HG03457 (cell line): ENCODE data around the gene TNIK.

ENCODE experiments used
- ATAC-seq: cut with Tn5 transposase; IDR thresholded peaks from one replicate; pipeline ENCODE4 v1.9.1; 2021; ENCODE audit warnings: moderate number of reproducible peaks; ENCODE audit not compliant: unreplicated experiment

TNIK gene

DNA sequence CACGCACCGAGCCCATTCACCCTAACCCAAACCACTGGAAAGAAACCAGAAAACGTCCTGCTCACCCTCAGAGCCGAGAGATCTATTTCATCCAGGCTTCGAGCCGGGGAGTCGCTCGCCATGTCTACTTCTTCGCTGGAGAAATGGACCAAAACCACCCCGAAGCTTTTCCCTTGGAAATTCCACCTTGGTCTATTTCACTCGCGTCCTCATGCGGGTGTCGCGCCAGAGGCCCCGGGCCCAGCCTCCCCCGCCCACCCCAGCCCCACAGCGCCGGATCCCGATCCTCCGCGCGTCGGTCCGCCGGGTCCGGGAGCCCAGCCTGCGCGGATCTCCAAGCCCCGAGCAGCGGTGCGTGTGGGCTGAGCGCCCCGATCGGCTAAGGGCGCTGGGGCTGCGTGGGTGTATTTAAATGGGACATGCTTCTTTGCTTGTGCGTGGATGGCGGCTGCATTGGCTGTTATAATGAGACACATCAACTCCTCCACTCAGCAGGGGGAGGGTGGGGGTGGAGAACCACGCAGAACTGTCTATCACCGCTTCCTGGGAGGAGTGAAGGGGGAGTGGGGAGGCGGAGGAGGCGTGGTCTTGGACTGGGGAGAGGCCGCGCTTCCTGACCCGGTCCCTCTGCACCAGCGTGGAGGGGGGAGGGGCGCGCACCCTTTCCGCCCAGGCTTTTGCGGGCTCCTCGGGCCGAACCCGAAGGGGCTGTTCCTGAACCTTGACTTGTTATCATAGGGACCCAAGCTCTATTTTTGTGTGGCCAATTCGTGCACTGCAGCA is at the start of gene TNIK:
Gene TNIK, minus strand, starts transcription at position 464 of the 783 bp plus-strand sequence. Its CDS starts 342 bp downstream, at position 122.
- peak; percentile 68 for ATAC-seq

DNA sequence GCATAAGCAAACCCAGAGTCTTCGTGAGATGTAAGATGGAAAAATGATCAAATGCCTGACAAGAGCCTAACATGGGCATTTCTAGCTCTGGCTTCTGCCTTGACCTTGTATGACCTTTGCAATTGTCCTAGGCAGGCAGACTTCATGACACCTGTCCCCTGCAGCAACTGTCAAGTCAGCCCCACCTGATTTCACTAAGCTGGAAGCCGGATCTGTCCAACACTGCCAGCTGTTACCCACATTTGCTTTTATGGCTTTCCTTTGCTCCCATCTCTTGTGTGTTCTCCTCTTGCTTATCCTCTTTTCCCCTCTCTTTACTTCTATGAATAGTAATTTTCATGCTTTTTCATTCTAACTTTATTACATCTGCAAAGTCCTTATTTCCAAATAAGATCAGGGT is 48.5 kb upstream of the TNIK start:
- ATAC-seq, result no peak

DNA sequence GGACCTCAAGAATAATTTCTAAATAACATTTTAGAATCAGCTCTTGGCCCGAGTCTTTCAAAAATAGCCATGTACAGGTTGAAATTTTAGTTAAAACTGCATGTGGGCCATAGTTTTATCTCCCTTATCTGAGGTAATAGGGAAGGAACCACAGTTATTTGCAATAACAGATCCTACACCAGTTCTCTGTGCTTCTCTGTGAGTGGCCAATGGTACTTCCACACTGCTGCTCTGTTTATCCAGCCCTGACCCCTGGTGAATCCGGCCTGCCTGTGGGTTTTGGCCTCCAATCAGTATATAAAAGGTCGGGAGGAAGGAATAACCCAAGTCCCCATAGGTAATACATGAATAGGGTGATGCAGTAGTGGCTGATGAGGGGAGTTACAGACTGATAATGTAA is 48.0 kb upstream of the TNIK start:
- ATAC-seq, result no peak

DNA sequence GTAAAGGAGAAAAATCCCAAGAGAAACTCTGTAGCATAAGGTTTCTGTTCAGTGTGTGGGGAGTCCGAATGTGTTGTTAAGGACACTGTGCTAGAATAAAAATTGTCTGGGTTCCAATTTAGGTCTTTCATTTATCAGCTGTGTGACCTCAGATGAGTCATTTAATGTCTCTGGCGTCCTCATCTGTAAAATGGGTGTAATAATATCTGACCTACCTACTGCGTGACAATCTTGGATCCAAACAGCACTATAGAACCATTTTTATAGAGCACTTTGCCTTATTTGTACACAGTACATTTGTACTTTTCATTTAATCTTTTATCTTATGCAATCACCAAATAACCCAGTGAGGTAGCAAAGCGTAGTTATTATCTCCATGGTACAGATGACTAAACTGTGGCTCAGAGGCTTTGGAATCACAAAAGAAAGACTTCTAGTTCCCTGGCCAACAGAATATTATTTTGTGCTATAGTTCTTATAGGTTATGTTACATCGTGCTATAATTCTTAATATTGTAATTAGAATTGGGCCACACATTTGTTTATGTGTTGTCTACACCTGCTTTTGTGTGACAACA is 46.6 kb upstream of the TNIK start:
- ATAC-seq, result no peak

DNA sequence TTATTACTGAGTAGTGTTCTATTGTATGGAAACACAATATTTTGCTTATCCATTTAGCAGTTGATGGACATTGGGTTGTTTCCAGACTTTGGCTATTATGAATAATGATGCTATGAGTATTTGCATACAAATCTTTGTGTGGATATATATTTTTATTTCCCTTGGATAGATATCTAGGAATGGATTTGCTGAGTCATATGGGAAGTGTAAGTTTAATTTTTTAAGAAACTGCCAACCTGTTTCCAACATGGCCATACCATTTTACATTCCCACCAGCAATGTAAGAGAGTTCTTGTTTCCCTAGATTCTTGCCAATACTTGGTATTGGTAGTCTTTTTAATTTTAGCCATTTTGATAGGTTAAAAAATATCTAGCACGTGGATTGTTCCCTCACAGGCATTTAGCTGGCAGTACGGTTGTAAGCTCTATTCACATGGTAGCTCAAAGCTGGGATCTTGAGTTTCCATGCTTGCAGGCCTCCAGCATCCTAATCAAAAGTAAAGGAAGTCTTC is 45.7 kb upstream of the TNIK start:
- ATAC-seq, result no peak

DNA sequence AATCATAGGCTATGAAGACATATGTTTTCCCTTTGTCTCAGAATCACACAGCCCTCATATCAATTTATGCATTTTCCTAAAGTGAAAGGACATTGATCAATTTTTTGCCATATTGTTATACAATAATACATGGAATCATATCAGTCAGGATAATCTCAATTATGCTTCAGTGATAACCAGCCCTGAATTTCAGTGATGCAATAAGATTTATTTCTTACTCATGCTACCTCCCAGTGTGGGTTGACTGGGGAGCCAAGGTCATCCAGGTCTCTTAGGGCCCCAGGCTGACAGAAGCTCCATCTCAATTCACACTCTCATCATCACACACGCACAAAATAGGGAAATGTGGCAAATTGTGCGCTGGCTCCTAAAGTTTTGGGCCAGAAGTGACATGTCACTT is 44.2 kb upstream of the TNIK start:
- no peak for ATAC-seq

DNA sequence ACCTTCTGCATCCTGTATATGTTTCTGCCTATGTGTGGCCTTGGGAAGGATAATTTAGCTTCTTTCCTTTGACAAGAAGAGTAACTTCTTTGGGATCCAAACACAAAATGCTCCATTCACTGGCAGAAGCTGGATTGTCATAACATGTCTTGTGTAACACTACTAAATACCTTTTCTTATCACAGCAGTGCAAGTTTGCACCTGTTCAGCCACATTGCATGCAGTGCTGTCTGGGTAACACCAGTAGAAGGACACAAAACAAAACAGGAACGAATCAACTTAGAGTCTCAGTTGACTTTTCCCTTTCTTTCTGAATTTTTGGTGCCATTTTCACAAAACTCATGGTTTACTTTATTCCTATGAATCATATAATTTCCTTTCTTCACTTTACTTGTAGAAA is 43.6 kb upstream of the TNIK start:
- no peak for ATAC-seq

DNA sequence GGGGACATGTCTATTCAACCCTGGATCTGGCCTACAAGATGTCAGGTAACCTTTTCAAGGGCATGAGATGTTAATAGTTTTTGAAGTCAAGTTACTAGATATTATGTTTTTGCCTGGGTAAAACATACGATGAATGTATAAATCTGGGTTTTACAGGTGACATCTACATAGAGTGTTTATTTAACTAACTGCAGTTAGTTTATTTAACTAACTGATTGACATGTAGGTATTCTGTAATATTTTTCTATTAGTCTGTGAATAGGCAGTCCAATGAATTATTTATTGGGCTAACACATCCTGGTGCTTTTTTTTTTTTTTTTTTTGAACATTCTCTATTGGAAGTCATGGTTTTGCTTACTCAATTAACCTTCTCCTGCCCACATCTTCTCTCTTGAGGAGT is 38.7 kb upstream of the TNIK start:
- no peak for ATAC-seq

DNA sequence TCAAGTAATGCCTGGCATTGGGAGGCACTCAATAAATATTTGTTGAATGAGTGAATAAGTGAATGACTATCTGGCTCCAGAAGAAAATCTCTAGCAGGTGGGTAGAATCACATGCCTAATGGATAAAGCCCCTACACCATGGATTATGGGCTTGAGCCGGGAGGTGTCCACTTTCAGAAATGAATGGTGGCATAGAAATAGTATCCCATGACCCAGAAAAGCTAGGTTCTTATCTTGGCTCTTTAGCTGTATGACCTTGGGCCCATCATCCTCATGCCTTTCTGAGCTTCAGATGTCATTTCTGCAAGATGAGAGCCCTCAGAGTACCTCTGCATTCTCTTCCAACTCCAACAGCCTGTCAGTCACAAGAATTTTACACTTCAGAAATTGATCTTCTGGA is 37.3 kb upstream of the TNIK start:
- no peak for ATAC-seq

DNA sequence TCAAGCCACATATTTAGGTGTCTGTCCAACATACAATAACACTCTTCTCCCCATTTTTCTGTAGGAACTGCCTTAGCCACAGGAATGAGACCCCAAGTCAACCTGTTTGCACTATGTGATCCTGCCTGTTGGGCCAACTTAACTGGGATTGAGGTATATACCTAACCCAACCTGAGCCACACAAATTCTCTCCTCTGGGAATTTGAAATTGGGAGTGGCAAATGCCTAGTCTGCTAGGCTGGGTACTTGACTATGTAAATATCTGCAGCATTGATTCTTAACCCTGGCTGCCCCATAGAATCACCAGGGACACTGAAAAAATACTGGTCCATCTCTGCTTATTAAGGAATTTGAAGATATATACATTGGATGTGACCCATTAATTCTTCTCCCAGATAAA is 35.2 kb upstream of the TNIK start:
- ATAC-seq, result no peak

DNA sequence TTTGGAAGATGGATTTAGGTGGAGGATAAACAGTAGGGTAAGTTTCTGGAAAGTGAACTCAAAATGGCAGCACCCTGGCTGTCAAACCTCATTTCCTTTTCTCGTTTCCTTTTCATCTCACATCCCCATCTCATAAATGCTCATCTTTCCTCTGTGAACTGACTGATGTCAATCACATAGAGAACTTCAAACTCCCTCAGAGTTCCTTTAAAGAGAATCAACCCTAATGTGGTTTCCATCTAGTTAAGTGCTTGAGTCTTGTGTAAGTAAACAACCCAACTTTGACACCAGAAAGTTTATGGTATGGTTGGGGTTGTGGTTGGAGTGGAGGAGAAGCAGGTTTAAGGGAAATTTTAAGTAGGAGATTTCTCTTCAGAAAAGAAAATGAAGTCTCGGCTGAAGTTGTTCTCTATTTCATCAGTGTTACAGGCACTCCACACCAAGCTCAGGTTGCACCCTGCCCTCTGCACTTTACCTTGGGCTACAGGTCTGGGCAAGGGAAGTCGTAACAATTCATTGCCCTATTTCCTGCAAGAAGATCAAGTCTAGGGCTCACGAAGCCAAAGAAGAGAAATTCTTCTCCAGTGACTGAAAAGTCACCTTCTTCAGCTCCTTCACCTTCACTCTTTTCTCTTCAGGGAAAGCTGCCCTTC is 34.4 kb upstream of the TNIK start:
- ATAC-seq, result no peak

DNA sequence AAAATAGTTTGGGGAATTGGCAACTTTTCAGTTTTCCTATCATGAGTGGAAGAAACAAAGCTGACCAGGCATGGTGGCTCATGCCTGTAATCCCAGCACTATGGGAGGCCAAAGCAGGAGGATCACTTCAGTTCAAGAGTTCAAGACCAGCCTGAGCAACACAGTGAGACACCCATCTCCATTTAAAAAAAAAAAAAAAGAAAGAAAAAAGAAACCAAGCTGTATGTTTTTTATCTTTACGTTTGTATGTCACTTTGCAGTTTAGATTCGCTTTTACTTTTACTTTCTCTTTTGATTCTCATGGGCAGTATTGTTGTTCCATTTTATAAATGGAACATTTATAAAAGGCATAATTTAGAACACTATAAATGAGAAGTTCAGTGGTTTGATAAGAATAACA is 31.2 kb upstream of the TNIK start:
- ATAC-seq, result no peak

DNA sequence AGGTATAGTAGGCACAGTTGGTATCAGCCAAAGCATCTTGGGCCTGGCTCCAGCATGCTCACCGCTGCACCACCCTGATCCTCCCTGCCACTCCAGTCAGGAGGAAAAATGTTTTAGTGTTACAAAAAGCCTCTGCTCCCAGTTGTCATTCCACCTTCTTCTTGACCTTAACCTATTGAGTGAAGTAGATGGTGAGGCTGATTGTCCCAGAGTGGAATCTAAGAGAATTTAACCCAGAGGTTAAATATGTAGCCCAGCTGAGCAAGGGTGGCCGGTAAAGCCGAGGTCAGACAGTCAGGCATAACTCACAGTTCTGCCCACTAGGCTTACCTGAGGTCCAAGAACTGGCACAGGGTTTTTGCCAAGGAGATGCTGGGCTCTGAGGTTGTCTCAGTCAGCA is 30.7 kb upstream of the TNIK start:
- ATAC-seq, result no peak

DNA sequence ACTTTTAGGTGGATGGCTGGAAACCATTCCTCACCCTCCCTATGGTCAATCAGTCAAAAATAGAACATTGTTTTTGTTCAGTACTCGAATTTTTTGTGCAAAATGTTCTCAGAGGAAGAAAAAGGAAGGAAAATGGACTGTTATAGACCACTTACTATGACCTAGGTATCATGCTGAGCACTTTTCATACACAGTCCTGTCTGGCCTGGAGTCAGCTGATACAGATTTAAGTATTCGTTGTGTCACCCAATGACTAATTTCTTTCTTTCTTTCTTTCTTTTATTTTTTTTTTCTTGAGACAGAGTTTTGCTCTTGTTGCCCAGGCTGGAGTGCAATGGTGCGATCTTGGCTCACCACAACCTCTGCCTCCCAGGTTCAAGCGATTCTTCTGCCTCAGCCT is 29.1 kb upstream of the TNIK start:
- no peak for ATAC-seq

DNA sequence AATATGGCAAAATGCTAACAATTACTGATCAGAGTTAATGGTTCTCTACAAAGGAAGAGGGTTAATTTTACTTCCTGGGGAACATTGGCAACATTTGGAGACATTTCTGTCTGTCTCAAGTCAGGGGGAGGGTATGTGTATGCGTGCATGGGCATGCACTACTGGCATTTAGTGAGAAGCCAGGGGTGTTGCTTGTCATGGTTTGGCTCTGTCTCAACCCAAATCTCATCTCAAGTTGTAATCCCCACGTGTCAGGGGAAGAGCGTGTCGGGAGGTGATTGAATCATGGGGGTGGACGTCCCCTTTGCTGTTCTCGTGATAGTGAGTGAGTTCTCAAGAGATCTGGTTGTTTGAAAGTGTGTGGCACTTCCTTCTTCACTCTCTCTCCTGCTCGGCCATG is 28.3 kb upstream of the TNIK start:
- no peak for ATAC-seq

DNA sequence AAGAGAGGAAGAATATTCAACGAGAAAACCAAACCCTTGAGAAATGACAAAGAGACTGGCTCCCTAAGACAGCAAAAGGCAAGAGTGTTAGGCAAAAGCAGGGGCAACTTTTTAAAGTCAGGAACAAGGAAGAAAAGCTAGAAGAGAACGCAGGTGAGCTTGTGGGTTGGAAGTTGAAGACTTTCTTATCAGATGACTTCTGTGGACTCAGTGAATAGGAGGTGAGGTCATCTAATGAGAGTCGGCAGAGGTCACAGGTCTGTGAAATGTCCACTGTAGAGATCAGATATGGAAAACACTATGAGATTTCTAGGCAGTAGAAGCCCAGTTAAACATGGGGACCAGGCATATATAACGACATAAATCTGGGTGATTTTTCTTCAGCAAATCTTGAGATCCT is 27.2 kb upstream of the TNIK start:
- ATAC-seq, result no peak

DNA sequence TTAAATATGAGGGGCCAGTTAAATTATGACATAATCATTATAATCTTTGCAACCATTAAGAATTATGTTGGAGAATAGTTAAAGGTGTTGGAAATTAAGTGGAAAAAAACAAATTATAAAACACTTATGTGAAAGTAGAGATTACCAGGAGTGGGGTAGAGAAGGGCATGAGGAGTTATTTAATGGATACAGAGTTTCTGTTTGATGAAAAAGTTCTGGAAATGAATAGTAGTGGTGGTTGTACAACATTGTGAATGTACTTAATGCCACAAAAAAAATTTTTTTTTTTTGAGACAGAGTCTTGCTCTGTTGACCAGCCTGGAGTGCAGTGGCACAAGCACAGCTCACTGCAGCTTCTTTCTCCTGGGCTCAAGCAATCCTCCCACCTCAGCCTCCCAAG is 25.1 kb upstream of the TNIK start:
- ATAC-seq, result no peak

DNA sequence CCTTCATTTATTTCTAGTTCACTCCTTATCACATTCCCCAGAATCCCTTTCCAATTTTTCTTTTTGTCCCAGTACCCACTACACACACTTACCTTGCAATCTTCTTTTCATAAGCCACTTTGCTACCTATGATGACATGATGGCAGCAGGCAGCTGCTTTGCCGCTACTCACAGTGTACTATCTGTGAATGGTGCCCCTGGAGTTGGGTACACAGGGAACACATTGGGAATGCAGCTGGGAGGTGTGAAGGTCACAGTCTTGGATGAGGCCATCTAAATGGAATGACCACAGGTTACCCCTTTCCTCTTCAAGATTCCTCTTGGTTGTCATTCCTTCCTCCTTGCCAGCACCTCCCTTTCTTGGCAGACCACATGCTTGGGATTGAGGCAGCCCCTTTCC is 20.8 kb upstream of the TNIK start:
- no peak for ATAC-seq

DNA sequence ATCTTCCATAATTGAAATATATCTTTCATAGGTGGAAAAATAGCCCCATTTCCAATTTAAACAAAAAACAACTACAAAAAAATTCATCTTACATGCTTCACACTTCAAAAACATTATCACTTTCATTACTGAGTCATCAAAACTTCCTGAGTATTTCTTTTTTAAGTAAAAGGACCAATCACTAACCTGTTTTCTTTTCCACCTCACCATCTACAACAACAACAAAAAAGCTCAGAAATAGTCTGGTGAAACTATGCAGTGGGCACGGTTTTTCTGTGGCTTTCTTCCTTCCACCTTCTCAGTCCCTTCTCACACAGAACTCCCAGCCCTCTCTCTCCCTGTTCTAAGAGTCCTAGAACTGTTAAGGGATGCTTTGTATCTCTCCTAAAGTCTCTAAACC is 20.3 kb upstream of the TNIK start:
- peak; percentile 78 for ATAC-seq

DNA sequence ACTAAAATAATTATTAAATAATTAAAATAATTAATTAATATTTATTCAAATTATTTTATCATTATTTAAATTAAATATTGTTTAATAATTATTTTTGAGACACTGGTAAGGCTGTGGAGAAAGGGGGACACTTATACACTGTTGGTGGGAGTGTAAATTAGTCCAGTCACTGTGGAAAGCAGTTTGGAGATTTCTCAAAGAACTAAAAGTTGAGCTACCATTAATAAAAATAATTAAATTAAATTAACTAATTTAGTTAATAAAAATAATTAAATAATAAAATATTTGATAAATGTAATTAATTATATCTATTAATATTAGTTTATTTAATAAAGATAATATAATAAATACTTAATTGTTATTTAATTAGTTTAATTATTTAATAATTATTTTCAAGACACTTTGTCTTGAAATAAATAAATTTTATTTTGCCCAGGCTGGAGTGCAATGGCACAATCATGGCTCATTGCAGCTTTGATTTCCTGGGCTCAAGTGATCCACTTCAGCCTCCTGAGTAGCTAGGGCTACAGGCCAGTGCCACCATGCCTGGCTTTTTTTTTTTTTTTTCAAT is 16.4 kb upstream of the TNIK start:
- ATAC-seq, result no peak

DNA sequence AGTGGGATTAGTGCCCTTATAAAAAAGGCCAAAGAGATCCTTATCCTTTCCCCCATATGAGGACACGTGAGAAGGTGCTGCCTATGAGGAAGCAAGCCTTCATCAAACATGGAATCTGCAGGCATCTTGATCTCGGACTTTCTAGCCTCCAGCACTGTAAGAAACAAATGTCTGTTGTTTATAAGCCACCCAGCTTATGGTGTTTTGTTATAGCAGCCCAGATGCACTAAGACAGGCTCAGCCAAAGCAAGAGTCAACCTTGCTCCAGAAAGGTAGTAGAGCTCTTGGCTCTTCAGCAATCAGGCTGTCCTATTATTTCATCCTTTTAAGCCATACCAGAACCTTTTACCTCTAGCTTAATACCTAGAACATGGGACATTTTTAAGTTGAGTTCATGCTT is 12.3 kb upstream of the TNIK start:
- ATAC-seq, result no peak

DNA sequence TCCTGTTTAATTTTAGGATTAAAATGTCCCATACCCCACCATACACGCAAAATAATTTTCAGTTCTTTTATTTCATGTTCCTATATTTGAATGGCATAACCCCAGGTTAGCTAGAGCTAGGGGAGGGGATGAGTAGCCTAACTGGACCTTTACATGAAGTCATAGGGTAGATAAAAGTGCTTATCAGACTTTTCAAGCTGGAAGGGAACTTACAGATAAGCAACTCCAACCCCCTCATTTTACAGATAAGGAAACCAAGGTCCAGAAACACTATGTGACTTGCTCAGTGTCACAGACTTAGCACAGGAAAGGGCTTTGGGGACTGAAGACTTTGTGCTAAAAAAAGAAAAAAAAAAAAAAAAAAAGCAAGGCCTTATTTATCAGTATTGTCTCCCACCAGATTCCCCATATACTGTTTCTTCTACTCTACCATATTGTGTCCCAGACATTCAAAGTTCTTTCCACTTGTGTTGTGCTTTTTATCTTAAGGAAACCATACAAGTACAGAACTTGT is 10.6 kb upstream of the TNIK start:
- ATAC-seq, result no peak
